Kidney (tissue), 14 donors: ENCODE results near the gene CAMTA1. TPM values are rescaled to one million over a fixed set of nuclear protein-coding genes. Genes with fewer than 3 reads are reported as not detected.

Experiments used
- DNase-seq, 5 donors: peaks; one replicate each; pipeline ENCODE4 v3.0.0-alpha.2; 2013 to 2020
- FAIRE-seq: peaks from 2 replicates; lab custom pipeline; 2012; peaks lifted over from hg19 to GRCh38; lab: Jason Lieb, UNC
- H3K27ac ChIP-seq, 2 donors: one replicate each; pipeline ENCODE4 v1.7.0; 2013; ENCODE audit warnings: low read depth in 2 of 2, low read length in 2 of 2, inconsistent platforms in 1 of 2
- H3K27me3 ChIP-seq: one replicate; pipeline ENCODE4 v1.7.1; 2013; ENCODE audit warnings: low read length, inconsistent platforms; ENCODE audit not compliant: control insufficient read depth, insufficient read depth
- H3K36me3 ChIP-seq, 3 donors: one replicate each; pipeline versions ENCODE4 v1.7.0 to v1.7.1; 2013; ENCODE audit warnings: low read length in 3 of 3, control low read depth in 1 of 3, inconsistent platforms in 1 of 3; ENCODE audit not compliant: insufficient read depth in 3 of 3, control insufficient read depth in 2 of 3
- H3K4me1 ChIP-seq, 3 donors: one replicate each; pipeline versions ENCODE4 v1.7.0 to v1.7.1; 2013; ENCODE audit warnings: low read length in 3 of 3, inconsistent platforms in 1 of 3, low read depth in 1 of 3; ENCODE audit not compliant: control insufficient read depth in 2 of 3, insufficient read depth in 2 of 3
- H3K4me3 ChIP-seq, 3 donors: one replicate each; pipeline versions ENCODE4 v1.7.0 to v1.8.1; 2013; ENCODE audit warnings: low read length in 3 of 3, control low read depth in 1 of 3, inconsistent platforms in 1 of 3
- H3K9ac ChIP-seq, 3 donors: one replicate each; pipeline versions ENCODE4 v1.7.0 to v1.7.1; 2013; ENCODE audit warnings: low read length in 3 of 3, control low read depth in 1 of 3, inconsistent platforms in 1 of 3
- H3K9me3 ChIP-seq, 3 donors: one replicate each; pipeline versions ENCODE4 v1.7.0 to v1.7.1; 2013; ENCODE audit warnings: low read length in 3 of 3, control low read depth in 1 of 3, inconsistent platforms in 1 of 3; ENCODE audit not compliant: control insufficient read depth in 2 of 3, insufficient read depth in 1 of 3
- intact Hi-C: fragments of 100-400 bp; cut with DNase I; formaldehyde crosslinking; loops from one replicate; pipeline ENCODE4 v1.11.1; 2022
- polyA plus RNA-seq: library from polyadenylated mRNA; stranded (reverse); fragments of 350-450 nt; fragmentation: Illumina TruSeq; extraction: RNeasy Lipid Tissue Mini Kit (QIAGEN cat#74804); gene quantifications from one replicate; pipeline ENCODE4 v1.2.3, GENCODE V29; 2014; ENCODE audit warnings: low read depth, low replicate concordance; ENCODE audit not compliant: insufficient read depth
- total RNA-seq: library from RNA; stranded (reverse); fragmentation: NEBNext Ultra II Directional; extraction: Animal tissue kit (Norgen Biotek cat#: 25700); gene quantifications from one replicate; pipeline ENCODE4 v1.2.1, GENCODE V29; 2021
- TF ChIP-seq, protein P1 (sequence below): IDR thresholded peaks from 3 replicates; pipeline ENCODE4 v1.5.1; 2012; ENCODE audit warnings: mild to moderate bottlenecking, moderate library complexity, borderline replicate concordance; ENCODE audit not compliant: insufficient read depth; ENCODE audit errors: extremely low read depth
- donor health status: control.
- donor health status: control.
- donor health status: control.
- donor health status: control.
- donor health status: control.
- donor health status: DM: yes; HTN: yes; CAD: no.
- donor health status: Normal renal cell carcinoma (clear cell type).

Gene CAMTA1
- total and polyA plus RNA-seq, 2 donors from 2014 or later = 79.0 to 170 TPM

- H3K4me3 ChIP-seq = peak overlapping the region in 2 of 3 donors; percentile 5 to 26
- H3K27me3 ChIP-seq = no peaks in the 10 kb centered on the region
- H3K27ac ChIP-seq = peak overlapping the region; percentile 5 to 59
- no peak overlapping the region for H3K9ac ChIP-seq
- no peaks in the 10 kb centered on the region for H3K36me3 ChIP-seq
- DNase-seq (peak in 1 of 5 donors; percentile 85), FAIRE-seq (peak; percentile 68)
- intact Hi-C loops = no loop called here
- H3K9me3 ChIP-seq = no peaks in the 10 kb centered on the region
- peaks cover 0 to 11% (median 0%) of the 10 kb centered on the region in 3 donors for H3K4me1 ChIP-seq
- TF ChIP-seq, protein P1, sequence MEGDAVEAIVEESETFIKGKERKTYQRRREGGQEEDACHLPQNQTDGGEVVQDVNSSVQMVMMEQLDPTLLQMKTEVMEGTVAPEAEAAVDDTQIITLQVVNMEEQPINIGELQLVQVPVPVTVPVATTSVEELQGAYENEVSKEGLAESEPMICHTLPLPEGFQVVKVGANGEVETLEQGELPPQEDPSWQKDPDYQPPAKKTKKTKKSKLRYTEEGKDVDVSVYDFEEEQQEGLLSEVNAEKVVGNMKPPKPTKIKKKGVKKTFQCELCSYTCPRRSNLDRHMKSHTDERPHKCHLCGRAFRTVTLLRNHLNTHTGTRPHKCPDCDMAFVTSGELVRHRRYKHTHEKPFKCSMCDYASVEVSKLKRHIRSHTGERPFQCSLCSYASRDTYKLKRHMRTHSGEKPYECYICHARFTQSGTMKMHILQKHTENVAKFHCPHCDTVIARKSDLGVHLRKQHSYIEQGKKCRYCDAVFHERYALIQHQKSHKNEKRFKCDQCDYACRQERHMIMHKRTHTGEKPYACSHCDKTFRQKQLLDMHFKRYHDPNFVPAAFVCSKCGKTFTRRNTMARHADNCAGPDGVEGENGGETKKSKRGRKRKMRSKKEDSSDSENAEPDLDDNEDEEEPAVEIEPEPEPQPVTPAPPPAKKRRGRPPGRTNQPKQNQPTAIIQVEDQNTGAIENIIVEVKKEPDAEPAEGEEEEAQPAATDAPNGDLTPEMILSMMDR = no peak
Observed at GRCh38 chr1:7491109-7491817, 706.0 kb downstream of the CAMTA1 start.

DNA sequence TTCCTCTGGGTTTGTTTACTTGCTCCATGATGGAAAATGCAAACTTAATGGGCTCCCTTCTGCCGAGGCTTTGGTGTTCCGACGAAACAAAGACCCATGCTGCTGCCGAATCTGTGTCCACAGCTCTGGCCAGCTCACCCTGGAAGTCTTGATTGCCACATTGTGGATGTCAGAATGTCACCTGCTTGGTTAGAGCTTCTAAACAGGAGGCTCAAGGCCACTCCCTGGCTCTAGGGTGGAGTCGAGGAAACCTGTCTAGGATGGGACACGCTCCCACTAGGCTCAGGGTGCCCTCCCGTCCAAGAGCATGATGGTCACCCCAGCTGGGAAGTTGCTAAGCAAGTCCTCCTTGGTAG lies 706.5 kb downstream of the CAMTA1 start:
- Histone ChIP-seq H3K4me3 (peak overlapping the region in 2 of 3 donors; percentile 5 to 26), H3K27ac (peak overlapping the region in 1 of 2 donors; percentile 9), H3K36me3 (no peaks in the 10 kb centered on the region), H3K4me1 (peaks cover 0 to 11% (median 0%) of the 10 kb centered on the region in 3 donors), H3K9me3 (no peaks in the 10 kb centered on the region), H3K9ac (no peak overlapping the region), H3K27me3 (no peaks in the 10 kb centered on the region)
- DNase-seq = no peak
- FAIRE-seq = no peak
- intact Hi-C loops = no loop called here
- TF ChIP-seq, protein P1 = no peak

DNA sequence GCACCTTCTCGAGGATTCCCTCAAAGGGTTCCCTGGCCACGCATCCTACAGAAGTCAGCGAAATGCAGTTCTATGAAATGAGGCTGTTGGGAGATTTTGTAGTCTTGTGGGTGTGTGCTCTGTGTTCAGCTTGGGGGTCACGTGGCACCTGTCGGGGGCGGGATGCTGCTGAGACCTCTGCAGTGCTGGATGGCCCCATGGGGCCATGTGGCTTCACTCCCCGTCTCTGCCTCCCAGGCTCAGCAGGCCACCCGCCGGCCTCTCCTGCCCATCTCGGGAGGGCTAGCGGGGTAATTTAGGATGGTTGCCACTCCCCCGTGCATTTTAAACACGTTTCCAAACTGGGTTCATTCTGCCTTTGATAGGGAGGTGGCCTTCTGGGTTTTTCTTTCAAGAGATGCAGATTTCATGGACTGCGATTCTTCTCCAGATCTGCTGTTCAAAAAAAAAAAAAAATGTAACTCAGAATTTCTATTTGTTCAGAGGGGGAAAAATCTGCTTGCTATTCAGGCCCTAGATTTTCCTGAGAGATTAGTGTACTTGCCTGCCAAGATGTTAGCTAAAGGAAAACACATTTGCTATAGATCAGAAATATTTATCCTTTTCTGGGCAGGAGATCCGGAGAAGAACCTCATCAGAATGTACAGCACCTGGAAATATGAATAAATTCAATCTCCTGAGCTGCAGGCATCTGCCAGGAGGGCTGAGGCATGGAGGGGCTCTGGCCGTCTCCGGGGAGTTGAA lies 708.6 kb downstream of the CAMTA1 start:
- FAIRE-seq (no peak), DNase-seq (peak in 1 of 5 donors; percentile 46)
- TF ChIP-seq, protein P1 = no peak
- Histone ChIP-seq H3K27me3 (no peaks in the 10 kb centered on the region), H3K4me1 (peaks cover 0 to 11% (median 0%) of the 10 kb centered on the region in 3 donors), H3K27ac (no peak overlapping the region), H3K4me3 (no peak overlapping the region), H3K36me3 (peaks cover 0 to 2% (median 0%) of the 10 kb centered on the region in 3 donors), H3K9me3 (peaks cover 0 to 2% (median 0%) of the 10 kb centered on the region in 3 donors), H3K9ac (no peak overlapping the region)
- intact Hi-C loops = no loop called here
